MM.1S (cell line): ENCODE results near the gene AARS2.

Experiments used
- CTCF ChIP-seq: fragments of 300-600 bp; sonication (generic); IDR thresholded peaks from 2 replicates; pipeline ENCODE4 v1.5.1; 2016; ENCODE audit warnings: antibody characterized with exemption, low read length, mixed read lengths
- EZH2phosphoT487 ChIP-seq: fragments of 300-600 bp; sonication (generic); IDR thresholded peaks from 2 replicates; pipeline ENCODE4 v1.6.1; 2018; ENCODE audit warnings: antibody characterized with exemption, low read length

- TF ChIP-seq CTCF, result no peak
- TF ChIP-seq EZH2phosphoT487, result no peak
These were observed 14.3 kb downstream of the AARS2 start for GRCh38 chr6:44298864-44299263.
